SU-DHL-6 (cell line): ENCODE data around the gene WNT7B.

Experiments
- H2AFZ ChIP-seq: fragments of 200-600 bp; sonication (generic); 2 replicates; pipeline ENCODE4 v1.6.1; 2014; ENCODE audit warnings: low read depth, mild to moderate bottlenecking, moderate library complexity, mixed read lengths, antibody characterized with exemption, low read length; ENCODE audit not compliant: severe bottlenecking
- H3F3A ChIP-seq: fragments of 200-600 bp; shearing (Covaris generic); 2 replicates; pipeline ENCODE4 v1.6.0; 2016; ENCODE audit warnings: antibody characterized with exemption, mild to moderate bottlenecking; ENCODE audit not compliant: insufficient read depth
- H3K27ac ChIP-seq: fragments of 200-600 bp; sonication (generic); 2 replicates; pipeline ENCODE4 v1.5.1; 2016; ENCODE audit warnings: low read depth, mild to moderate bottlenecking, low read length, moderate library complexity, mixed read lengths
- H3K27me3 ChIP-seq: fragments of 200-600 bp; sonication (generic), shearing (Covaris generic); 2 replicates; pipeline ENCODE4 v1.6.0; 2014; ENCODE audit warnings: mild to moderate bottlenecking, low read length
- H3K36me3 ChIP-seq: fragments of 200-600 bp; sonication (generic); 2 replicates; pipeline ENCODE4 v1.6.1; 2014; ENCODE audit warnings: mild to moderate bottlenecking, low read length, mixed read lengths
- H3K4me2 ChIP-seq: fragments of 300-600, 200-600 bp; shearing (Covaris generic), sonication (generic); 2 replicates; pipeline ENCODE4 v1.6.0; 2014; ENCODE audit warnings: low read length, low read depth, mild to moderate bottlenecking; ENCODE audit not compliant: poor library complexity, severe bottlenecking
- H3K4me3 ChIP-seq: fragments of 200-600 bp; sonication (generic); 2 replicates; pipeline ENCODE4 v1.5.1; 2014; ENCODE audit warnings: antibody characterized with exemption, low read length, mild to moderate bottlenecking, mixed read lengths; ENCODE audit not compliant: insufficient read depth, poor library complexity, severe bottlenecking
- H3K79me2 ChIP-seq: fragments of 200-600 bp; sonication (generic); 2 replicates; pipeline ENCODE4 v1.6.1; 2014; ENCODE audit warnings: mild to moderate bottlenecking, low read length, moderate library complexity; ENCODE audit not compliant: insufficient read depth
- H3K9ac ChIP-seq: fragments of 200-600 bp; sonication (generic); 2 replicates; pipeline ENCODE4 v1.7.0; 2014; ENCODE audit warnings: mild to moderate bottlenecking, low read length
- H3K9me2 ChIP-seq: fragments of 200-600 bp; sonication (generic); replicated peaks from 2 replicates; pipeline ENCODE4 v1.6.1; 2014; ENCODE audit warnings: low read length; ENCODE audit not compliant: insufficient read depth
- H3K9me3 ChIP-seq: fragments of 200-600 bp; sonication (generic); 2 replicates; pipeline ENCODE4 v1.6.1; 2014; ENCODE audit warnings: low read length, mixed read lengths; ENCODE audit not compliant: insufficient read depth
- H4K20me1 ChIP-seq: fragments of 200-600 bp; sonication (generic); 2 replicates; pipeline ENCODE4 v1.6.1; 2014; ENCODE audit warnings: low read depth, mild to moderate bottlenecking, antibody characterized with exemption, low read length, moderate library complexity, mixed read lengths
- EZH2phosphoT487 ChIP-seq: fragments of 200-600 bp; sonication (generic), shearing (Covaris generic); conservative IDR thresholded peaks from 2 replicates; pipeline ENCODE4 v1.6.1; 2018; ENCODE audit warnings: mild to moderate bottlenecking, antibody characterized with exemption, low read length, moderate library complexity, mixed read lengths
- TF ChIP-seq, protein P1 (sequence below): fragments of 200-600 bp; sonication (generic); IDR thresholded peaks from one replicate; pipeline ENCODE4 v1.5.1; 2017; ENCODE audit warnings: antibody characterized with exemption, mild to moderate bottlenecking, low read length, moderate library complexity; ENCODE audit not compliant: insufficient read depth, poor library complexity, severe bottlenecking

The WNT7B gene

DNA sequence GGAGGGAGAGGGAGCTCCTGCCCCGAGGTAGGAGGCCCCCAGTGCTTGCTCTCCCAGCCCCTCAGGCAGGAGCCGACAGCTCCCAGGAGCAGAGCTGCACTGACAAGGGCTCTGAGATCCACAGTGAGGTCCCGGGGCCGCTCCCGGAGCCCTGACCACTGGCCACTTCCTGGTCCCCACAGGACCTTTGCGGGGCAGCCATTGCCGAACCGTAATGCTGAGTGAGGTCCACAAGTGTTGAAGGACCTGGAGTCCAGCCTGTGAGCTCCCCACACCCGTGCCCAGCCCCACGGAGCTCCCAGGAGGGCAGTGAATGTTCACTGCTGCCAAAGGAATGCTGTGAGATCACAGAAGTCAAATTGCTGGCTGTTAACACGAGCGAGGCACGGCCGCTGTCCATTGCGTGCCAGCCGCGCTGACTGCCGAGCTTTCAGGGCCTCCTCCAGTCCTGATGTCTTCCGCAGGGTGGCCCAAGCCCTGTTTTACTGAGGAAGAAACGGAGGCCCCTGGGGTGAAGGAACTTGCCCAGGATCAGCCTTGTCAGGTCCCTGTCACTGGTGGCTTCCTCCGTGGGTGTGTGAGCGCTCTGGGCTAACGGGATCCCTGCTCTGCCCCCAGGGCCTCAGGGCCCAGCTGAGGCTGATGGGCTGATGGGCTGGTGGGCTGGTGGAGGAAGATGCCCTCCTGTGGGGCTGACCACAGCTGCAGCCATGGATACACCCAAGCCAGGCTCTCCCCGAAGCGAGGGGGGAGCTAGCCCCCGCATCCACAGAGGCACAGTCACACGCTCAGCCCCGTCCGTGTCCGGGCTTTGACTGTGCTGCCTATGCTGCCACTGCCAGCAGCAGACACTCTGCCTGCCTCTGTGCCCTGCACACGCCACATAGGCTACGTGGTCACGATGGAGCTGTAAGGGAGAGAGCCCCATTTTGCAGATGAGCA lies 70.8 kb downstream of the WNT7B start:
- Histone ChIP-seq H3K36me3 (no peaks in the 10 kb centered on the region), H3K9me3 (no peaks in the 10 kb centered on the region), H4K20me1 (no peaks in the 10 kb centered on the region), H3K79me2 (no peaks in the 10 kb centered on the region), H3F3A (no peaks in the 10 kb centered on the region), H3K27ac (no peak overlapping the region), H3K4me2 (no peak overlapping the region), H3K9ac (no peak overlapping the region), H3K9me2 (no peaks in the 10 kb centered on the region), H3K4me3 (no peak overlapping the region), H2AFZ (no peak overlapping the region), H3K27me3 (no peaks in the 10 kb centered on the region)
- TF ChIP-seq, protein P1, sequence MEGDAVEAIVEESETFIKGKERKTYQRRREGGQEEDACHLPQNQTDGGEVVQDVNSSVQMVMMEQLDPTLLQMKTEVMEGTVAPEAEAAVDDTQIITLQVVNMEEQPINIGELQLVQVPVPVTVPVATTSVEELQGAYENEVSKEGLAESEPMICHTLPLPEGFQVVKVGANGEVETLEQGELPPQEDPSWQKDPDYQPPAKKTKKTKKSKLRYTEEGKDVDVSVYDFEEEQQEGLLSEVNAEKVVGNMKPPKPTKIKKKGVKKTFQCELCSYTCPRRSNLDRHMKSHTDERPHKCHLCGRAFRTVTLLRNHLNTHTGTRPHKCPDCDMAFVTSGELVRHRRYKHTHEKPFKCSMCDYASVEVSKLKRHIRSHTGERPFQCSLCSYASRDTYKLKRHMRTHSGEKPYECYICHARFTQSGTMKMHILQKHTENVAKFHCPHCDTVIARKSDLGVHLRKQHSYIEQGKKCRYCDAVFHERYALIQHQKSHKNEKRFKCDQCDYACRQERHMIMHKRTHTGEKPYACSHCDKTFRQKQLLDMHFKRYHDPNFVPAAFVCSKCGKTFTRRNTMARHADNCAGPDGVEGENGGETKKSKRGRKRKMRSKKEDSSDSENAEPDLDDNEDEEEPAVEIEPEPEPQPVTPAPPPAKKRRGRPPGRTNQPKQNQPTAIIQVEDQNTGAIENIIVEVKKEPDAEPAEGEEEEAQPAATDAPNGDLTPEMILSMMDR, result no peak
- no peak for TF ChIP-seq EZH2phosphoT487

DNA sequence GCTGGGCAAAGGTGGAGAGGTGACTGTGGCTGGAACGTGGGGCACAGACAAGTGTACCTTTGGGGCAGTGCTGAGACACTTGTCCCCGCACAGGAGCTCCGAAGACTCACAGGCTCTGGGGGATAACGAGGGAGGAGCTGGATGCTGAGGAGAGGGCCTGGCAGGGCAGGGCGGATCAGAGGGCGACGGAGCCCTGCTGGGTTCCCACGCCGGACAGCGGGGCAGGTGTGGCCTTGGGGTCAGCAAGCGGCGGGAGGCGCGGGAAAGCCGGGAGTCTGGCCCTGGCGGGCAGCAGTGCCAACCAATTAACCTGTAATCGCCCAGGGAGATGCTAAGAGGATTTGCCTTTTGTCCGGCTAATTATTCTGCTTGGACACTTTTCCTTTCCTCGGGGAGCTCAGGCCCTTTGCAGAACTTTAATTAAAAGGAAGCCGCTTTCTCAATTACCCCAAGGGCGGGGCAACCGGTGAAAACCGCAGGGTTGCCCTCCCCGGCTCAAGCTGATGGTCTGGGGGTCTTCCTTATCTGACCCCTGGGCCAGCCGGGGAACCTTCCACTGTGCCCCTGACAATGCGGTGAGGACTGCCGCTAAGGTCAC lies 71.5 kb downstream of the WNT7B start:
- no peaks in the 10 kb centered on the region for H3K36me3 ChIP-seq
- no peak overlapping the region for H3K9ac ChIP-seq
- H3K27me3 ChIP-seq, result no peaks in the 10 kb centered on the region
- TF ChIP-seq, protein P1, result no peak
- TF ChIP-seq EZH2phosphoT487, result no peak
- no peaks in the 10 kb centered on the region for H3F3A ChIP-seq
- no peaks in the 10 kb centered on the region for H3K9me3 ChIP-seq
- H4K20me1 ChIP-seq, result no peaks in the 10 kb centered on the region
- H2AFZ ChIP-seq, result no peak overlapping the region
- H3K4me3 ChIP-seq, result no peak overlapping the region
- H3K4me2 ChIP-seq, result no peak overlapping the region
- H3K79me2 ChIP-seq, result no peaks in the 10 kb centered on the region
- no peak overlapping the region for H3K27ac ChIP-seq
- H3K9me2 ChIP-seq, result no peaks in the 10 kb centered on the region

DNA sequence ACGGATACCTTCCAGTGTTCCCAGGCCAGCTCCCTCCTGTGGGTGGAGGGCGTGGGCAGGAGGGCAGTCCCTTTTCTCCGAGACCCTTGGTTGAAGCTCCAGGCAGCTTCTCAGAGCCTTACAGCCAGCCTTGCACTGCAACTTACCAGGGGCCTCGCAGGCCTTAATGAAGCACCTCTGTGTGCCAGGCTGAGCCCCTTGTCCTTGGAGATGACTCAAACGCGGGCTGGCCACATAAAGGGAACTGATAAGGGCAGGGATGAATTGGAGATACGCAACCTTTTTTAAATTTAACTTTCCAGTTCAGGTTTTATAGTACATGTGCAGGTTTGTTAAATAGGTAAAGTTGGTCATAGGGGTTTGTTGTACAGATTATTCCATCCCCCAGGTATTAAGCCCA lies 72.7 kb downstream of the WNT7B start:
- TF ChIP-seq EZH2phosphoT487, result no peak
- TF ChIP-seq, protein P1, result no peak
- Histone ChIP-seq H3K79me2 (no peaks in the 10 kb centered on the region), H3K9me3 (no peaks in the 10 kb centered on the region), H3K27me3 (no peaks in the 10 kb centered on the region), H3K4me3 (no peak overlapping the region), H3K4me2 (no peak overlapping the region), H4K20me1 (no peaks in the 10 kb centered on the region), H3K36me3 (no peaks in the 10 kb centered on the region), H3K9ac (no peak overlapping the region), H3K9me2 (no peaks in the 10 kb centered on the region), H3K27ac (no peak overlapping the region), H3F3A (no peaks in the 10 kb centered on the region), H2AFZ (no peak overlapping the region)
